ENCODE data around the gene TCEA2.

Gene TCEA2

DNA sequence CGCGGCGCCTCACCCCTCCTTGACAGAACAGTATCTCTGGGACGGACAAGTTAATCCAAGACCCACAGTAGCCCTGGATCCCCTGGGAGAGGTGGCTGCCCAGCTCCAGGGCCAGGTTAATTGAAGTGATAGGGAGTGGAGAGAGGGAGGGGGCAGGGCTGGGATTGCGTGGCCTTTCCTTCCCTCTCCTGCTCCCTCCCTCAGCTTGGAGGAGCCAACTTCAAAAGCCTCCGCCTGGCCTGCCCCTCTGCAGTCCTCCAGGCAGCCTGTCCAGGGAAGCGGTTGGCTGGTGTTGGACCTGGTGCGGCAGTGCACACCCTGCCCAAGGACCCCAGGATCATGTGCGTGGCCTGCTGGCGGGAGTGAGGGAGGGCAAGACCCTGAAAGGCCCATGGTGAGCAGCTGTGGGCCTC is 27.1 kb upstream of the TCEA2 start, which contains the start of gene C20orf204:
Gene C20orf204, plus strand, starts transcription at position 250 of the 413 bp plus-strand sequence. Its CDS starts 142 bp downstream, at position 392.
- H3K4me2 ChIP-seq (ENCODE audit: low read depth, low read length, poor library complexity, severe bottlenecking): no peak within 1 kb of the TSS
- H3K79me2 ChIP-seq (ENCODE audit: insufficient read depth, low read length): no peaks in the 10 kb centered on the region
- H4K20me1 ChIP-seq (ENCODE audit: low read depth, low read length): no peaks in the 10 kb centered on the region
- H3K27me3 ChIP-seq (ENCODE audit: low read length): no peaks in the 10 kb centered on the region
- H2AFZ ChIP-seq (ENCODE audit: low read depth, low read length, severe bottlenecking): no peak within 1 kb of the TSS
- no peaks in the 10 kb centered on the region for H3K9me3 ChIP-seq (ENCODE audit: insufficient read depth, low read length)
- H3K4me3 ChIP-seq (ENCODE audit: insufficient read depth, low read length, poor library complexity, severe bottlenecking): no peak within 1 kb of the TSS
- no peaks in the 10 kb centered on the region for H3K36me3 ChIP-seq (ENCODE audit: low read length)
- TF ChIP-seq EZH2phosphoT487 (conservative IDR thresholded peaks at IDR 0.05; ENCODE audit: low read length): no peak
- TF ChIP-seq, protein P1, sequence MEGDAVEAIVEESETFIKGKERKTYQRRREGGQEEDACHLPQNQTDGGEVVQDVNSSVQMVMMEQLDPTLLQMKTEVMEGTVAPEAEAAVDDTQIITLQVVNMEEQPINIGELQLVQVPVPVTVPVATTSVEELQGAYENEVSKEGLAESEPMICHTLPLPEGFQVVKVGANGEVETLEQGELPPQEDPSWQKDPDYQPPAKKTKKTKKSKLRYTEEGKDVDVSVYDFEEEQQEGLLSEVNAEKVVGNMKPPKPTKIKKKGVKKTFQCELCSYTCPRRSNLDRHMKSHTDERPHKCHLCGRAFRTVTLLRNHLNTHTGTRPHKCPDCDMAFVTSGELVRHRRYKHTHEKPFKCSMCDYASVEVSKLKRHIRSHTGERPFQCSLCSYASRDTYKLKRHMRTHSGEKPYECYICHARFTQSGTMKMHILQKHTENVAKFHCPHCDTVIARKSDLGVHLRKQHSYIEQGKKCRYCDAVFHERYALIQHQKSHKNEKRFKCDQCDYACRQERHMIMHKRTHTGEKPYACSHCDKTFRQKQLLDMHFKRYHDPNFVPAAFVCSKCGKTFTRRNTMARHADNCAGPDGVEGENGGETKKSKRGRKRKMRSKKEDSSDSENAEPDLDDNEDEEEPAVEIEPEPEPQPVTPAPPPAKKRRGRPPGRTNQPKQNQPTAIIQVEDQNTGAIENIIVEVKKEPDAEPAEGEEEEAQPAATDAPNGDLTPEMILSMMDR (IDR thresholded peaks at IDR 0.05; ENCODE audit: insufficient read depth, low read length, poor library complexity, severe bottlenecking): no peak
- H3F3A ChIP-seq (ENCODE audit: insufficient read depth): no peaks in the 10 kb centered on the region
- no peak within 1 kb of the TSS for H3K9ac ChIP-seq (ENCODE audit: low read length)
- H3K9me2 ChIP-seq (replicated peaks; ENCODE audit: insufficient read depth, low read length): no peaks in the 10 kb centered on the region
- H3K27ac ChIP-seq (ENCODE audit: low read depth, low read length): no peak within 1 kb of the TSS

DNA sequence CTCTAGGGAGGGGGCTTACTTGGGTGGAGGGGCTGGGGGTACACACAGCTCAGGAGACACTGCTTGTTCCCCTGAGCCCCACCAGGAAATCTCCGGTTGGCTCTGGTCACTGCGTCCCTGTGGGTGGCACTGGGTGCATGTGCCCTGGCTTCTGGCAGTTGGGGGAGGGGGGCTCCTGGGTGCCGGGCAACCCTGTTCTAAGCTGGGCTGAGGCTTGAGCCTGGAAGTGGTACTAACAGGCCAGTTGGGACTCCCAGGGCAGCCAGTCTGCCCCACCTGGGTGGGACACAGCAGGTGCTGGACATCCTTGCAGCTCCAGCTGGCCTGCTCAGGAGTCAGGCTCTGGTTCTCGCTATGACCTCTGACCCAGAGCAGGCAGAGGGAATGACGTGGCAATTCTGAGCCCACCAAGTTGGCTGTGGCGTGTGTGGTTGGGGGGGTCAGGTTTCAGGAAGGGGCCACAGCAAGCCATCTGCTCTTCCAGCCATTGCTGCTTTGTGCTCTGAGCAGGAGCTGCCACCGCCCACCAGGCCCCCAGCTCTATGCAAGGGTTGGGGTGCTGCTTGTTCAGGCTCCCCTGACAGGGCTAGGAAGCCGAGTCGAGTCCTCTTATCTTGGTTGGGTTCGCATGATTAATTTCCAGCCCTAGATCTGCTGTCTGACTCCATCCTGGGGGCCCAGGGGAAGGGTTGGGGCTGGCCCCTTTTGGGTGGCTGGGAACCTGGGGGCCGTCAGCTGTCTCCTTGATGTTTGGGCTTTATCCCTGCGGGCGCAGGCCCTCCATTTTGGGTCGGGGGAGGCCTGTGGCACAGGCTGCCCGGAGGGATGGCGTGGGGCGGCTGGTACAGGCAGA is 26.4 kb upstream of the TCEA2 start:
- Histone ChIP-seq H3K27ac (ENCODE audit: low read depth, low read length) (no peak overlapping the region), H3F3A (ENCODE audit: insufficient read depth) (no peaks in the 10 kb centered on the region), H3K4me2 (ENCODE audit: low read depth, low read length, poor library complexity, severe bottlenecking) (no peak overlapping the region), H3K27me3 (ENCODE audit: low read length) (no peaks in the 10 kb centered on the region), H3K4me3 (ENCODE audit: insufficient read depth, low read length, poor library complexity, severe bottlenecking) (no peak overlapping the region), H3K9ac (ENCODE audit: low read length) (no peak overlapping the region), H3K9me2 (replicated peaks; ENCODE audit: insufficient read depth, low read length) (no peaks in the 10 kb centered on the region), H3K79me2 (ENCODE audit: insufficient read depth, low read length) (no peaks in the 10 kb centered on the region), H4K20me1 (ENCODE audit: low read depth, low read length) (no peaks in the 10 kb centered on the region), H3K9me3 (ENCODE audit: insufficient read depth, low read length) (no peaks in the 10 kb centered on the region), H3K36me3 (ENCODE audit: low read length) (no peaks in the 10 kb centered on the region), H2AFZ (ENCODE audit: low read depth, low read length, severe bottlenecking) (no peak overlapping the region)
- no peak for TF ChIP-seq EZH2phosphoT487 (conservative IDR thresholded peaks at IDR 0.05; ENCODE audit: low read length)
- TF ChIP-seq, protein P1 (IDR thresholded peaks at IDR 0.05; ENCODE audit: insufficient read depth, low read length, poor library complexity, severe bottlenecking): no peak

DNA sequence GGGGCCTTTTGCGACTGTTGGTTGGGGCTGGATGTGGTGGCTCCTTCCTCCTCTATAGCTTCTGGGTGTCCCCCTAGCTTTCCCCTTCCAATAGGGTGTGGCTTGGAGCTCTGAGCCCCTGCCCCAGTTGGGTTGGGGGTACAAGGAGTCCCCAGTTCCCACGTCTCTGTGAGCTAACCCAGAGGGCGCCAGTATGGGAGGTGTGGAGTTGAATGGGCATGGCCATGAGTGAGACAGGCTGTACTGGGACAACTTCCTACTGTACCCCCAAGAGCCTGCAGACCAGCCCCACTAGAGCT is 25.9 kb upstream of the TCEA2 start:
- H3K27ac ChIP-seq (ENCODE audit: low read depth, low read length): no peak overlapping the region
- H3K36me3 ChIP-seq (ENCODE audit: low read length): no peaks in the 10 kb centered on the region
- no peaks in the 10 kb centered on the region for H3K79me2 ChIP-seq (ENCODE audit: insufficient read depth, low read length)
- H3K4me3 ChIP-seq (ENCODE audit: insufficient read depth, low read length, poor library complexity, severe bottlenecking): no peak overlapping the region
- no peak overlapping the region for H3K9ac ChIP-seq (ENCODE audit: low read length)
- no peaks in the 10 kb centered on the region for H3F3A ChIP-seq (ENCODE audit: insufficient read depth)
- no peaks in the 10 kb centered on the region for H4K20me1 ChIP-seq (ENCODE audit: low read depth, low read length)
- no peak overlapping the region for H3K4me2 ChIP-seq (ENCODE audit: low read depth, low read length, poor library complexity, severe bottlenecking)
- no peaks in the 10 kb centered on the region for H3K27me3 ChIP-seq (ENCODE audit: low read length)
- no peaks in the 10 kb centered on the region for H3K9me2 ChIP-seq (replicated peaks; ENCODE audit: insufficient read depth, low read length)
- no peak for TF ChIP-seq EZH2phosphoT487 (conservative IDR thresholded peaks at IDR 0.05; ENCODE audit: low read length)
- TF ChIP-seq, protein P1 (IDR thresholded peaks at IDR 0.05; ENCODE audit: insufficient read depth, low read length, poor library complexity, severe bottlenecking): no peak
- H2AFZ ChIP-seq (ENCODE audit: low read depth, low read length, severe bottlenecking): no peak overlapping the region
- no peaks in the 10 kb centered on the region for H3K9me3 ChIP-seq (ENCODE audit: insufficient read depth, low read length)
